ENCODE results near the gene MAP1S. TPM values are rescaled to one million over a fixed set of nuclear protein-coding genes. Genes with fewer than 3 reads are reported as not detected.

The MAP1S gene
- total and polyA plus RNA-seq, 2 of the 4 experiments (the other 2 are of a cell fraction), result 6.1 to 48.6 TPM

- CTCF ChIA-PET, result no interaction called here
- POLR2A ChIA-PET (ENCODE audit: unreplicated experiment), result no interaction called here
- intact Hi-C loops (cut with micrococcal nuclease), result no loop called here
These were observed 30.6 kb downstream of the MAP1S start for GRCh38 chr19:17749912-17750317.

More at GRCh38 chr19:17749912-17750317, 30.6 kb downstream of the MAP1S start:
- no peak overlapping the region for H3K4me3 ChIP-seq (ENCODE audit: insufficient read depth, low read depth, low read length)
- H4K20me1 ChIP-seq (ENCODE audit: insufficient read depth, low read length), result no peaks in the 10 kb centered on the region
- no peak overlapping the region for H3K4ac ChIP-seq (ENCODE audit: low read depth, low read length)
- H2BK120ac ChIP-seq (ENCODE audit: low read depth, low read length), result no peak overlapping the region
- DNase-seq, result no peak
- dilution Hi-C loops (cut with HindIII; ENCODE audit: low sequenced_read_pairs, unreplicated experiment) (no loop called here), in situ Hi-C loops (cut with MboI; ENCODE audit: low sequenced_read_pairs) (no loop called here)
- no peak overlapping the region for H3K23ac ChIP-seq (ENCODE audit: low read depth, low read length)
- no peak overlapping the region for H3K4me2 ChIP-seq (ENCODE audit: low read depth, low read length)
- no peaks in the 10 kb centered on the region for H3K4me1 ChIP-seq (ENCODE audit: control insufficient read depth, insufficient read depth, low read length)
- H3K36me3 ChIP-seq (ENCODE audit: control insufficient read depth, insufficient read depth, low read length), result no peaks in the 10 kb centered on the region
- H3K14ac ChIP-seq (replicated peaks; ENCODE audit: low read depth, low read length), result no peak overlapping the region
- no CpG with 5 or more reads among the region's 8 CpGs for WGBS, 2 experiments (ENCODE audit: extremely low coverage in 2 of 2, insufficient read length in 1 of 2)
- no peak for ATAC-seq (ENCODE audit: low read depth)
- H4K5ac ChIP-seq (ENCODE audit: low read depth, low read length), result no peak overlapping the region
- H3K9ac ChIP-seq (ENCODE audit: low read depth, low read length), result no peak overlapping the region
- TF ChIP-seq CHD1 (IDR thresholded peaks at IDR 0.05; ENCODE audit: low read depth, low read length) (no peak), NFE2L2 (IDR thresholded peaks at IDR 0.05; ENCODE audit: low read depth, low read length) (no peak), RCOR1 (IDR thresholded peaks at IDR 0.05; ENCODE audit: insufficient replicate concordance, low read length) (no peak), FOS (IDR thresholded peaks at IDR 0.05; ENCODE audit: low read depth, low read length) (no peak), RFX5 (IDR thresholded peaks at IDR 0.05; ENCODE audit: low read depth, low read length) (no peak), USF2 (IDR thresholded peaks at IDR 0.05; ENCODE audit: low read depth, low read length) (no peak), BHLHE40 (IDR thresholded peaks at IDR 0.05; ENCODE audit: low read depth, low read length) (no peak), MXI1 (IDR thresholded peaks at IDR 0.05; ENCODE audit: borderline replicate concordance, low read depth, low read length) (no peak), MAZ (IDR thresholded peaks at IDR 0.05; ENCODE audit: borderline replicate concordance, low read depth, low read length) (no peak), POLR2A (IDR thresholded peaks at IDR 0.05; ENCODE audit: low read depth, low read length) (no peak), SMC3 (IDR thresholded peaks at IDR 0.05; ENCODE audit: low read depth, low read length) (no peak), MAFK (IDR thresholded peaks at IDR 0.05; ENCODE audit: low read depth, low read length) (no peak), ELK1 (IDR thresholded peaks at IDR 0.05; ENCODE audit: borderline replicate concordance, low read depth, low read length) (no peak), CEBPB (IDR thresholded peaks at IDR 0.05; ENCODE audit: low read depth, low read length) (no peak), CTCF (conservative IDR thresholded peaks at IDR 0.05; ENCODE audit: low read depth, low read length) (no peak), RAD21 (IDR thresholded peaks at IDR 0.05; ENCODE audit: low read length) (no peak)
- no peak overlapping the region for H2AK9ac ChIP-seq (replicated peaks; ENCODE audit: low read depth, low read length, poor library complexity)
- no peak overlapping the region for H3K18ac ChIP-seq (ENCODE audit: low read depth, low read length)
- H2BK20ac ChIP-seq (ENCODE audit: low read depth, low read length), result no peak overlapping the region
- H3K9me1 ChIP-seq (ENCODE audit: insufficient read depth, low read length), result no peaks in the 10 kb centered on the region
- no peak overlapping the region for H4K8ac ChIP-seq (ENCODE audit: low read depth in 2 of 2, low read length in 2 of 2)
- H4K91ac ChIP-seq (ENCODE audit: insufficient read depth, low read depth, low read length), result no peak overlapping the region
- no TSS peak for BruUV-seq (replicated peaks)
- H3K79me1 ChIP-seq (ENCODE audit: low read depth in 1 of 2, low read length in 2 of 2), result no peaks in the 10 kb centered on the region
- H2BK15ac ChIP-seq (ENCODE audit: low read depth, low read length), result no peak overlapping the region
- no peak overlapping the region for H2BK5ac ChIP-seq (ENCODE audit: low read depth, low read length, poor library complexity, severe bottlenecking)
- no peak overlapping the region for H2AFZ ChIP-seq (replicated peaks; ENCODE audit: low read length, poor library complexity)
- H3K9me3 ChIP-seq (ENCODE audit: control insufficient read depth, insufficient read depth, low read length), result no peaks in the 10 kb centered on the region
- no peak overlapping the region for H3K27ac ChIP-seq (ENCODE audit: insufficient read depth, low read length)
- no peak overlapping the region for H2AK5ac ChIP-seq (ENCODE audit: low read depth, low read length)
- H3K56ac ChIP-seq (ENCODE audit: extremely low read depth, insufficient read depth, low read length), result no peak overlapping the region
- H3K27me3 ChIP-seq (ENCODE audit: control insufficient read depth, insufficient read depth, low read length), result peaks cover 9% of the 10 kb centered on the region; the same call in 1 of the 2 replicates
